Ectodermal cell (in vitro differentiated cells): ENCODE measurements around the gene TWF2.

Experiments
- H3K27ac ChIP-seq: 2 replicates; pipeline ENCODE4 v1.7.0; 2013; ENCODE audit warnings: mild to moderate bottlenecking, low read depth, low read length; ENCODE audit not compliant: insufficient read depth, poor library complexity, severe bottlenecking
- H3K27me3 ChIP-seq: 2 replicates; pipeline ENCODE4 v1.7.0; 2013; ENCODE audit warnings: mild to moderate bottlenecking, low read length; ENCODE audit not compliant: insufficient read depth, control insufficient read depth, poor library complexity, severe bottlenecking
- H3K36me3 ChIP-seq: one replicate; pipeline ENCODE4 v1.7.0; 2013; ENCODE audit warnings: low read length; ENCODE audit not compliant: control insufficient read depth, insufficient read depth
- H3K4me1 ChIP-seq: one replicate; pipeline ENCODE4 v1.7.0; 2013; ENCODE audit warnings: low read length; ENCODE audit not compliant: control insufficient read depth, insufficient read depth
- H3K4me3 ChIP-seq: 2 replicates; pipeline ENCODE4 v1.7.0; 2013; ENCODE audit warnings: low read depth, low read length, control low read depth; ENCODE audit not compliant: insufficient read depth
- H3K9me3 ChIP-seq: 2 replicates; pipeline ENCODE4 v1.7.0; 2013; ENCODE audit warnings: mild to moderate bottlenecking, low read length, moderate library complexity; ENCODE audit not compliant: control insufficient read depth
- WGBS, 2 experiments: methylation state at CpG; one replicate each; pipeline ENCODE4 v1.1.7; 2013; ENCODE audit warnings: missing lambda C conversion rate in 2 of 2; 5-methylcytosine and 5-hydroxymethylcytosine counted together

The TWF2 gene

DNA sequence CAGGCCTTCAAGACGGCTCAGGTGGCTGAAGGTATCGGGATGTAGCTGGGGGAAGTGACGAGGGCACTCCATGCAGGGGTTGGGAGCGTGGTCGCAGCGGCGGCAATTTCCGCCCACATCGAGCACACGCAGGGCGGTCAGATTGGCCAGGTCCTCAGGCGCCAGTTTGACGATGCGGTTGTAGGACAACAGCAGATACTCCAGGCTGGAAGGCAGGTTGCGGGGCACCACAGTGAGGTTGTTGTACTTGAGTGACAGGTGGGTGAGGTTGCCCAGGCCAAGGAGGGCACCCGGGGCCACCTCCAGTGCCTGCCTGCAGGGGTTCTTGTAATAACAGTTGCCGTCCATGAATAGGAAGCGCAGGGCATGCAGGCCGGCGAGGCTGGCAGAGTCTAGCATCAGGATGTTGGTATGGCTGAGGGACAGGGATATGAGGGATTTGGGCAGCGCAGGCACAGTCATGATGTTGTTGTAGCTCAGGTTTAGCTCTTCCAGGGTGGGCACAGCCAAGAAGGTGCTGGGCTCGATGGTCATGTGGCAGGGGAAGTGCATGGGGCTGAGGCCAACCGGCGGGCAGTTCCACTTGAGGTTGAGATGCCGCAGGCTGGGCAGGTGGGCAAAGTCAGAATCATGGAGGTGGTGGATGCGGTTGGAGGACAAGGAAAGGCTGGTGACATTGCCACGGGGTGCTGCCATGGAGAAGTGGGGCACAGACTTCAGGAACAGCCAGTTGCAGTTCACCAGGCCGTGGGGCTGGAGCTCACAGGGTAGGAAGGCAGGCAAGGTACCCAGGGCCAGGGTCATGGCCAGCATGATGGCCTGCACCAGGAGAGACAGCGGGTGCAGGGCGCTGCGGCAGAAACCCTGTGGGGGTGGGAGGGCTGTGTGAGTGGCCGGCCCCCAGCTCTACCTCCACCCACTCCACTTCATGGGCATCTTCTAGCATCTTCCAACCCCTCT lies 15.2 kb downstream of the TWF2 start:
- no peaks in the 10 kb centered on the region for H3K27me3 ChIP-seq
- H3K36me3 ChIP-seq = no peaks in the 10 kb centered on the region
- WGBS, 2 experiments = 94 to 95% methylated on average over 32 of the region's 32 CpGs
- no peaks in the 10 kb centered on the region for H3K4me1 ChIP-seq
- H3K9me3 ChIP-seq = no peaks in the 10 kb centered on the region
- H3K27ac ChIP-seq = no peak overlapping the region
- H3K4me3 ChIP-seq = no peak overlapping the region

DNA sequence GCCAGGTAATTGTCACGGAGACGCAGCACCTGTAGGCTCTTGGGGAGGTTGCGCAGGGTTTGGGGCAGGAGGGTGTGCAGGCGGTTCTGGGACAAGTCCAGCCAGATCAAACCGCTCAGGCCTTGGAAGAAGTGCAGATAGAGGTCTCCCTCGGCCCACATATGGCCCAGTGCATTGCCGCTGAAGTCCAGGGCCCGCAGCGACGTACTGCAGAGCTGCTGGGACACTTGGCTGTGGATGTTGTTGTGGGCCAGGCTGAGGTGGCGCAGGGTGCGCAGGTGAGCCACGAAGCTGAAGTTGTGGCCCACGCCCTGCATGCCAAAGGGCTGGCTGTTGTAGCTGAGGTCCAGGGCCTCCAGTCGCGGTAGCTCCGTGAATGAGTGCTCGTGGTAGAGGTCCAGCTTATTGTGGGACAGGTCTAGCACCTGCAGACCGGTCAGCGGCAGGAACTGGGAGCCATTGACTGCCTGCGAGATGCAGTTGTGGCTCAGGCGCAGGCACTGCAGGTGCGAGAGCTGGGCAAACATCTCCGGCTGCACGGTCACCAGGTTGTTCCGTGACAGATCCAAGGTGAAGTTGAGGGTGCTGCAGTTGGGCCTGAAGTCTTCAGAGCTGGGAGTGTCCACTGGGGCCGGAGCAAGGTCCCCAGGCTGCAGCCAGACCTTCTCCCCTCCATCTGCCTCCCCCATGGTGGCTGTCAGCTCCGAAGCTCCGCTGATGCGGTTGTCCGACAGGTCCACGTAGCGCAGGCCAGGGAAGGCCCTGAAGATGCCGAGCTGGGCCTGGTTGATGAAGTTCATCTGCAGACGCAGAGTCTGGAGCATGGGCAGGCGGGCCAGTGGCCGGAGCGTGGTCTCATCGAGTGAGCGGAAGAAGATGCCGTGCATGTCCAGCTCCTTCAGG lies 16.4 kb downstream of the TWF2 start:
- H3K27me3 ChIP-seq = no peaks in the 10 kb centered on the region
- WGBS, 2 experiments = 94 to 95% methylated on average over 41 of the region's 41 CpGs
- H3K4me1 ChIP-seq = no peaks in the 10 kb centered on the region
- no peaks in the 10 kb centered on the region for H3K36me3 ChIP-seq
- no peaks in the 10 kb centered on the region for H3K9me3 ChIP-seq
- no peak overlapping the region for H3K4me3 ChIP-seq
- H3K27ac ChIP-seq = no peak overlapping the region

GRCh38 chr3:52221563-52222318 lies 17.2 kb downstream of the TWF2 start:
- Histone ChIP-seq H3K36me3 (no peaks in the 10 kb centered on the region), H3K27ac (no peak overlapping the region), H3K27me3 (no peaks in the 10 kb centered on the region), H3K9me3 (no peaks in the 10 kb centered on the region), H3K4me1 (no peaks in the 10 kb centered on the region), H3K4me3 (no peak overlapping the region)
- WGBS, 2 experiments = 95% methylated on average over 34 of the region's 34 CpGs

DNA sequence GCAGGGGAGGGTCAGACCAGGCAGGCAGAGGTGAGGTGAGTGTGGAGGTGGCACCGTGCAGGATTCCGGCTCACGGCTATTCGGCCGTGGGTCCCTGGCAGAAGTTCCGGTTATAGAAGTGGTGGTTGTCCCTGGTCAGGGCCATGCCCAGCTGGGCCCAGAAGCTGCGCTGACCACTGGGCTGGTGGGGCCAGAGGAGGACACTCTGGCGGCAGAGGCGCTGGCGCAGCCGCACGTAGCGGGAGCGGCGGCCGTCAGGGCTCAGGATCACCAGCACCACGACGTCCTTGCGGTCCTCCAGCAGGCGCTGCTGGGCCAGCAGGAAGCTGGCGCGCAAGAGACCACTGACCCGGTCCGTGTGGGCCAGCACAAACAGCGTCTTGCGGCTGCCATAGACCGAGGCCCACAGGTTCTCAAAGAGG lies 17.8 kb downstream of the TWF2 start:
- H3K4me3 ChIP-seq = no peak overlapping the region
- 95 to 96% methylated on average over 27 of the region's 27 CpGs for WGBS, 2 experiments
- no peak overlapping the region for H3K27ac ChIP-seq
- no peaks in the 10 kb centered on the region for H3K9me3 ChIP-seq
- H3K36me3 ChIP-seq = no peaks in the 10 kb centered on the region
- H3K4me1 ChIP-seq = no peaks in the 10 kb centered on the region
- H3K27me3 ChIP-seq = no peaks in the 10 kb centered on the region

DNA sequence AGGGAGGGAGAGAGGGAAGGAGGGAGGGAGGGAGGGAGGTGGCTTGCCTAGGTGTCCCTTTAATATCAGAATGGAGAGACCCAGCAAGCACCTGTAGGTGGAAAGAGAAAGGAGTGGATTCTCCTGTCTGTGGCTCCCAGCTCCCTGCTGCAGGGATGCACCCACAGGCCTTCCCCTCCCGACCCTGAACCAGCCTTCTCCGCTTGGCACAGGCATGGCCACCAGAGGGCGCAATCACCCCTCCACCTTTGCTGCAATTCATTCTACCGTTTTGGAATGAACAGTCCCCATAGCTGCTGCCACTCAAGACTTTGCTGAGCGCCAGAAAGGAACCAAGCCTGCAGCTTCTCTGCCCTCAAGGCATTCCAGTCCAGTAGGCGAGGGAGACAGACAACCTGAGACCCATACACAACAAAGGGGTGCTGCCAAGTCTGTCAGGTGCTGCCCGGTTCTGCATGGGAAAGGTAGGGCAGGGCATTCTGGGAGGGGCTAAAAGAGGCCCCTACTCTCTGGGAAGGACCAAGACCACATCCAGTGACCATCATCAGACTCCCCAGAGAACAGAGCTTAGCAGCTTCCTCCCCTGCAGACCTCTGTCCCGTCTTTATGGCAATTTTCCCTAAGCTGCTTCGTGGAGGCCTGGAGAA lies 18.5 kb downstream of the TWF2 start:
- WGBS, 2 experiments = 30 to 34% methylated on average over 9 of the region's 9 CpGs

DNA sequence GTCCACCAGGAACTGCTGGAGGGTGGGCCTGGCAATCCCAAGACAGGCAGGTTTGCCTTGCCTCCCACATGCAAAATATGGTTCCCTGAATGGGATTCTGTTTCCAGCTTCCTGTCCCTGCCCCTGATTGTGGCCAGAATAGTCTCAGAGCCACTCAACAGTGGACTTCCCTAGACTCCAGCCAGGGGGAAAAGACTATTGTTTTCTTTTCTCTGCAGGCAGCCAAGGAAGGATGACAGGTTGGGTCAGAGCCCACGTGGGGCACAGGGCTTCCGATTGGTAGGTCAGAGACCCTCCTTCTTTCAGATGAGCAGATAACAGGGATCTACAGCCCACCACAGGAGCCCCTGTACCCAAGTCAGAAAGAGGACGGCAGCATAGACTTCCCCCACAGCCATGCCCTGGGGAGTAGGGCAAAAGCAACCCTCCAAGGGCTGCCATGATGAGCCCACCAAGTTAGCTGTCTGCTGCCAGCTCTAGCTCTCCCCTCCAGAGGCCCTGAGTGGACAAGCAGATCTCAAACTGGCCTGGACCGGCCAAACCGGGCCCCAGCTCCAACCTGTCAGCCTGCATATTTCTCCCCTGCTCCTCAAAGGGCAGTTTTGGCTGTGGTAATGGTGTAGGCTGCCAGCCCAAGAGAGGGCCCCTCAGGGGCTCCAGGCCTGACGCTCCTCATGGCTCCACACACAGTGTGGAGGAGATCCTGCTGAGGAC lies 19.9 kb downstream of the TWF2 start:
- peaks cover 9% of the 10 kb centered on the region for H3K36me3 ChIP-seq
- no peaks in the 10 kb centered on the region for H3K27me3 ChIP-seq
- 69 to 77% methylated on average over 6 of the region's 6 CpGs for WGBS, 2 experiments
- H3K9me3 ChIP-seq = no peaks in the 10 kb centered on the region
- no peak overlapping the region for H3K4me3 ChIP-seq
- no peak overlapping the region for H3K27ac ChIP-seq
- no peaks in the 10 kb centered on the region for H3K4me1 ChIP-seq

More for the DNA sequence above, 18.5 kb downstream of the TWF2 start:
- Histone ChIP-seq H3K9me3 (no peaks in the 10 kb centered on the region), H3K4me1 (no peaks in the 10 kb centered on the region), H3K4me3 (no peak overlapping the region), H3K27ac (no peak overlapping the region), H3K27me3 (no peaks in the 10 kb centered on the region), H3K36me3 (no peaks in the 10 kb centered on the region)

- 91 to 93% methylated on average over 12 of the region's 12 CpGs for WGBS, 2 experiments
- peaks cover 15% of the 10 kb centered on the region for H3K36me3 ChIP-seq
- no peak overlapping the region for H3K27ac ChIP-seq
- H3K27me3 ChIP-seq = no peaks in the 10 kb centered on the region
- H3K4me3 ChIP-seq = no peak overlapping the region
- no peaks in the 10 kb centered on the region for H3K4me1 ChIP-seq
- no peaks in the 10 kb centered on the region for H3K9me3 ChIP-seq
Observed at GRCh38 chr3:52218454-52218853, 20.5 kb downstream of the TWF2 start.

- H3K27ac ChIP-seq = no peak overlapping the region
- no peaks in the 10 kb centered on the region for H3K27me3 ChIP-seq
- no peak overlapping the region for H3K4me3 ChIP-seq
- WGBS, 2 experiments = 89 to 95% methylated on average over 3 of the region's 3 CpGs
- no peaks in the 10 kb centered on the region for H3K9me3 ChIP-seq
- no peaks in the 10 kb centered on the region for H3K4me1 ChIP-seq
- peaks cover 17% of the 10 kb centered on the region for H3K36me3 ChIP-seq
Observed at GRCh38 chr3:52218026-52218425, 20.9 kb downstream of the TWF2 start.

DNA sequence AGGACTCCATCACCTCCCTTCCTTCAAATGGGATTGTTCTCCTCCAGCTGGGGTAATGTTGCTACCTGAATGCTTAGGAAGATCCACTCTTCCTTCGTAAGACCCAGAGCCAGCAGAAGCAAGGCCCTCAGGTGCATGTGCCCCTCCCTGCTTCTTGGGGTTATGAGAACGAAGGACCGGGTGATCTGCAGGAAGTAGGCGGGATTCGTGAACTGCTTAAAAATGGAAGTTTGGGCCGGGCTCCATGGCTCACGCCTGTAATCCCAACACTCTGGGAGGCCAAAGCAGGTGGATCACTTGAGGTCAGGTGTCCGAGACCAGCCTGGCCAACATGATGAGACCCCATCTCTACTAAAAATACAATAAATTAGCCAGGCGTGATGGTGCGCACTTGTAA lies 21.6 kb downstream of the TWF2 start:
- H3K9me3 ChIP-seq = no peaks in the 10 kb centered on the region
- H3K27me3 ChIP-seq = no peaks in the 10 kb centered on the region
- no peaks in the 10 kb centered on the region for H3K4me1 ChIP-seq
- 91 to 94% methylated on average over 10 of the region's 10 CpGs for WGBS, 2 experiments
- H3K4me3 ChIP-seq = no peak overlapping the region
- no peak overlapping the region for H3K27ac ChIP-seq
- H3K36me3 ChIP-seq = peaks cover 23% of the 10 kb centered on the region
